Measurements from ENCODE around the gene KCND2.

GRCh38 chr7:120272261-120272660 lies 714 bp upstream of the KCND2 start:
- no peak for TF ChIP-seq EP300 (IDR thresholded peaks at IDR 0.05)
- TF ChIP-seq CTCF (IDR thresholded peaks at IDR 0.05) = peak in 3 of 4 experiments; percentile 19 to 54 (median 47)
- TF ChIP-seq POLR2A (IDR thresholded peaks at IDR 0.05) = no peak
- TF ChIP-seq POLR2AphosphoS5 (IDR thresholded peaks at IDR 0.05) = no peak
